Smooth muscle cell (in vitro differentiated cells): ENCODE results near the gene CNPY4. TPM values are rescaled to one million over a fixed set of nuclear protein-coding genes. Genes with fewer than 3 reads are reported as not detected.

Experiments used
- DNase-seq: peaks from one replicate; lab custom pipeline; 2025; ENCODE audit not compliant: unreplicated experiment; lab: John Stamatoyannopoulos, UW
- H2AFZ ChIP-seq: fragments of 200-600 bp; sonication (generic); 2 replicates; pipeline ENCODE4 v1.6.0; 2016; ENCODE audit warnings: antibody characterized with exemption, low read depth, mild to moderate bottlenecking
- H3F3A ChIP-seq: fragments of 200-600 bp; sonication (generic); 2 replicates; pipeline ENCODE4 v1.6.0; 2017; ENCODE audit warnings: antibody characterized with exemption, low read depth
- H3K27ac ChIP-seq: fragments of 200-600 bp; sonication (generic); 2 replicates; pipeline ENCODE4 v1.5.1; 2016; ENCODE audit warnings: low read depth, mild to moderate bottlenecking
- H3K27me3 ChIP-seq: fragments of 200-600 bp; sonication (generic); 2 replicates; pipeline ENCODE4 v1.6.1; 2016; ENCODE audit warnings: low read depth, mild to moderate bottlenecking
- H3K36me3 ChIP-seq: fragments of 200-600 bp; sonication (generic); 2 replicates; pipeline ENCODE4 v1.5.1; 2016; ENCODE audit warnings: low read depth
- H3K4me1 ChIP-seq: fragments of 200-600 bp; sonication (generic); 2 replicates; pipeline ENCODE4 v1.5.1; 2016; ENCODE audit warnings: low read depth
- H3K4me2 ChIP-seq: fragments of 200-600 bp; sonication (generic); 2 replicates; pipeline ENCODE4 v1.6.0; 2016; ENCODE audit warnings: mild to moderate bottlenecking
- H3K4me3 ChIP-seq: fragments of 200-600 bp; sonication (generic); 2 replicates; pipeline ENCODE4 v1.5.1; 2016; ENCODE audit warnings: mild to moderate bottlenecking
- H3K79me2 ChIP-seq: fragments of 200-600 bp; sonication (generic); 2 replicates; pipeline ENCODE4 v1.6.0; 2016; ENCODE audit warnings: low read depth, mild to moderate bottlenecking
- H3K9ac ChIP-seq: fragments of 200-600 bp; sonication (generic); 2 replicates; pipeline ENCODE4 v1.6.0; 2016; ENCODE audit warnings: low read depth
- H3K9me3 ChIP-seq: fragments of 200-600 bp; sonication (generic); replicated peaks from 2 replicates; pipeline ENCODE4 v1.5.1; 2016; ENCODE audit warnings: low read depth
- H4K20me1 ChIP-seq: fragments of 200-600 bp; sonication (generic); 2 replicates; pipeline ENCODE4 v1.6.0; 2016; ENCODE audit warnings: low read depth
- CTCF ChIP-seq: fragments of 200-600 bp; sonication (generic); IDR thresholded peaks from 2 replicates; pipeline ENCODE4 v1.5.1; 2017; ENCODE audit warnings: borderline replicate concordance, mild to moderate bottlenecking, antibody characterized with exemption; ENCODE audit not compliant: insufficient read depth, poor library complexity, severe bottlenecking
- WGBS: methylation state at CpG from one replicate; pipeline ENCODE4 v1.1.7; 2016; ENCODE audit warnings: low lambda C conversion rate; 5-methylcytosine and 5-hydroxymethylcytosine counted together
- polyA plus RNA-seq: library from polyadenylated mRNA; unstranded; fragments of >200 nt; fragmentation: Nextera tagmentation; extraction: Ambion mirVana; gene quantifications from 2 replicates; pipeline ENCODE4 v1.2.1, GENCODE V29; 2016
- total RNA-seq: library from RNA; depleted of rRNA; stranded (reverse); fragments of >200 nt; gene quantifications from 2 replicates; pipeline ENCODE4 v1.2.3, GENCODE V29; 2014

Gene CNPY4
- total and polyA plus RNA-seq, 2 experiments from 2014 or later: 22.6 to 39.5 TPM

GRCh38 chr7:100090527-100091410 is 28.7 kb upstream of the CNPY4 start:
- Histone ChIP-seq H3K27ac (peak overlapping the region; percentile 91), H3K79me2 (peaks cover 3% of the 10 kb centered on the region), H2AFZ (no peak overlapping the region), H3K4me2 (no peak overlapping the region), H3K9ac (no peak overlapping the region), H3F3A (peaks cover 56% of the 10 kb centered on the region), H3K4me1 (peaks cover 9% of the 10 kb centered on the region), H3K4me3 (no peak overlapping the region), H3K9me3 (no peaks in the 10 kb centered on the region), H3K36me3 (no peaks in the 10 kb centered on the region), H4K20me1 (no peaks in the 10 kb centered on the region), H3K27me3 (no peaks in the 10 kb centered on the region)
- DNase-seq: no peak
- 93% methylated on average over 14 of the region's 14 CpGs for WGBS
- TF ChIP-seq CTCF: no peak

GRCh38 chr7:100091411-100092181 is 27.8 kb upstream of the CNPY4 start:
- Histone ChIP-seq H3K4me3 (no peak overlapping the region), H3K4me2 (no peak overlapping the region), H3K27me3 (no peaks in the 10 kb centered on the region), H3K27ac (peak overlapping the region; percentile 91), H3K79me2 (peaks cover 3% of the 10 kb centered on the region), H3K9ac (no peak overlapping the region), H2AFZ (no peak overlapping the region), H4K20me1 (no peaks in the 10 kb centered on the region), H3F3A (peaks cover 53% of the 10 kb centered on the region), H3K9me3 (no peaks in the 10 kb centered on the region), H3K36me3 (no peaks in the 10 kb centered on the region), H3K4me1 (peaks cover 9% of the 10 kb centered on the region)
- TF ChIP-seq CTCF: no peak
- WGBS: 69% methylated on average over 19 of the region's 19 CpGs
- no peak for DNase-seq

- Histone ChIP-seq H3F3A (peaks cover 42% of the 10 kb centered on the region), H3K27me3 (no peaks in the 10 kb centered on the region), H4K20me1 (no peaks in the 10 kb centered on the region), H3K4me1 (peaks cover 9% of the 10 kb centered on the region), H3K9ac (no peak overlapping the region), H3K9me3 (no peaks in the 10 kb centered on the region), H3K36me3 (peaks cover 8% of the 10 kb centered on the region), H3K4me3 (no peak overlapping the region), H3K4me2 (no peak overlapping the region), H3K79me2 (peaks cover 7% of the 10 kb centered on the region), H3K27ac (no peak overlapping the region), H2AFZ (no peak overlapping the region)
- no peak for DNase-seq
- 74% methylated on average over 8 of the region's 8 CpGs for WGBS
- TF ChIP-seq CTCF: no peak
Measured at GRCh38 chr7:100093054-100093453, 26.4 kb upstream of the CNPY4 start.
